Left lung (tissue), 10 donors: Measurements from ENCODE around the gene NRG3. TPM values are rescaled to one million over a fixed set of nuclear protein-coding genes. Genes with fewer than 3 reads are reported as not detected.

ENCODE experiments used
- ATAC-seq: fragments of 200-7000 bp; cut with Tn5 transposase; one replicate; pipeline ENCODE4 v1.9.1; 2020; ENCODE audit warnings: moderate library complexity
- DNase-seq, 4 donors: peaks; one replicate each; pipeline ENCODE4 v3.0.0-alpha.2; 2013 to 2020
- H3K27ac ChIP-seq, 2 donors: fragments of 200-600 bp; sonication (generic) in 1 of 2; one replicate each; pipeline versions ENCODE4 v1.5.0 to v1.8.0; 2020 to 2021
- H3K27me3 ChIP-seq, 2 donors: fragments of 200-600 bp; sonication (generic) in 1 of 2; one replicate each; pipeline versions ENCODE4 v1.5.0 to v1.8.0; 2020 to 2021
- H3K36me3 ChIP-seq, 2 donors: fragments of 200-600 bp; sonication (generic) in 1 of 2; one replicate each; pipeline versions ENCODE4 v1.5.0 to v1.8.0; 2020 to 2021
- H3K4me1 ChIP-seq, 2 donors: fragments of 200-600 bp; one replicate each; pipeline ENCODE4 v1.8.0; 2021
- H3K4me3 ChIP-seq, 2 donors: fragments of 200-600 bp; sonication (generic) in 1 of 2; one replicate each; pipeline versions ENCODE4 v1.5.0 to v1.8.0; 2020 to 2021; ENCODE audit warnings: mild to moderate bottlenecking in 1 of 2
- H3K9me3 ChIP-seq, 2 donors: fragments of 200-600 bp; sonication (generic) in 1 of 2; one replicate each; pipeline versions ENCODE4 v1.5.0 to v1.8.0; 2020 to 2021
- intact Hi-C, 2 donors: fragments of 100-400 bp; cut with DNase I; formaldehyde crosslinking; loops; one replicate each; pipeline versions ENCODE4 v1.11.2 to v1.14.2; 2022
- polyA plus RNA-seq, 6 donors: library from polyadenylated mRNA; unstranded; fragments of 120-200 nt; gene quantifications; one replicate each; pipeline ENCODE4 v1.2.1, GENCODE V29; 2013; ENCODE audit not compliant: insufficient read length in 6 of 6
- total RNA-seq, 2 donors: library from RNA; stranded (reverse); fragmentation: NEBNext Ultra II Directional; extraction: Animal tissue kit (Norgen Biotek cat#: 25700); gene quantifications; one replicate each; pipeline ENCODE4 v1.2.1, GENCODE V29; 2021
- TF ChIP-seq, protein P1 (sequence below), 2 donors: fragments of 200-600 bp; sonication (generic) in 1 of 2; IDR thresholded peaks; one replicate each; pipeline versions ENCODE4 v1.5.0 to v1.8.0; 2021; ENCODE audit warnings: antibody characterized with exemption in 2 of 2
- donor health status: DM: no; HTN: yes; CAD: no.
- donor health status: DM: no; HTN: no; CAD: no.

NRG3 gene
- total and polyA plus RNA-seq, 8 donors = 1.0 to 1.7 (median 1.1) TPM

DNA sequence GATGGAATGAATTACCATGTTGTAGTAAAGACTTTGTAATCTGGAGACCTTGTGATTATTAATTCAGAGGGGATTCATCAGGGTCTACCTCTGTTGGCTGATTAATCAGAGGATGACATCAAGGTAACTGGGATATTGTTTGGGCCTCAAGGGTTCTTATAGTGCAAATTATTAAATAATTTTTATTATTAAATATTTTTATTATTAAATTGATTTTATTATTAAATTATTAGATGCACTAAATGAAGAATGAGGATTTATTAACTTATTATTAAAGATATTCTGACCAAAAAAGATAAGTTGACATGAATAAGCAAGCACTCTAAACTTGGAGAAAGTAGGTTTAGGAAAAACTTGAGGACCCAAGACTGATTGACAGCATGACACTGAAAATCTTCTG lies 661.7 kb downstream of the NRG3 start:
- no peak overlapping the region for H3K27ac ChIP-seq
- no peaks in the 10 kb centered on the region for H3K4me1 ChIP-seq
- no peaks in the 10 kb centered on the region for H3K27me3 ChIP-seq
- H3K4me3 ChIP-seq = no peak overlapping the region
- TF ChIP-seq, protein P1, sequence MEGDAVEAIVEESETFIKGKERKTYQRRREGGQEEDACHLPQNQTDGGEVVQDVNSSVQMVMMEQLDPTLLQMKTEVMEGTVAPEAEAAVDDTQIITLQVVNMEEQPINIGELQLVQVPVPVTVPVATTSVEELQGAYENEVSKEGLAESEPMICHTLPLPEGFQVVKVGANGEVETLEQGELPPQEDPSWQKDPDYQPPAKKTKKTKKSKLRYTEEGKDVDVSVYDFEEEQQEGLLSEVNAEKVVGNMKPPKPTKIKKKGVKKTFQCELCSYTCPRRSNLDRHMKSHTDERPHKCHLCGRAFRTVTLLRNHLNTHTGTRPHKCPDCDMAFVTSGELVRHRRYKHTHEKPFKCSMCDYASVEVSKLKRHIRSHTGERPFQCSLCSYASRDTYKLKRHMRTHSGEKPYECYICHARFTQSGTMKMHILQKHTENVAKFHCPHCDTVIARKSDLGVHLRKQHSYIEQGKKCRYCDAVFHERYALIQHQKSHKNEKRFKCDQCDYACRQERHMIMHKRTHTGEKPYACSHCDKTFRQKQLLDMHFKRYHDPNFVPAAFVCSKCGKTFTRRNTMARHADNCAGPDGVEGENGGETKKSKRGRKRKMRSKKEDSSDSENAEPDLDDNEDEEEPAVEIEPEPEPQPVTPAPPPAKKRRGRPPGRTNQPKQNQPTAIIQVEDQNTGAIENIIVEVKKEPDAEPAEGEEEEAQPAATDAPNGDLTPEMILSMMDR (IDR thresholded peaks at IDR 0.05) = no peak
- DNase-seq (no peak), ATAC-seq (no peak)
- no peaks in the 10 kb centered on the region for H3K9me3 ChIP-seq
- intact Hi-C loops = no loop called here
- no peaks in the 10 kb centered on the region for H3K36me3 ChIP-seq

DNA sequence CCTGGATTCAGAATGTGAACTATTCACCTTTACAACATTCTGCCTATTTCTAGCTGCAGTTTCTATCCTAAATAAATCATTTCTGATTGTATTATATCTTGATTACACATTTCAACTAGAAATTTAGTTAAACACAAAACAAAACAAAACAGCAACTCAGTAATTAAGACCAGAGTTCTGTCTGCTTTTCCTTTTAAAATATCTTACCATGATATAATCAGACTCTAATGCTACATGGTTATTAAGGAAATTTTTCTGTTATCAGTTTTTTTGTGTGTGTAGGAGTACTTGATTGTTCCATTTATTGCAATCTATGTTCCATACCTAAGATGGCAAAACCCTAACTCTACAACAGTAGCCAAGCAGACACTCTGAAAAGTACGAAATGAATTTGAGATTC lies 663.3 kb downstream of the NRG3 start:
- ATAC-seq = no peak
- no peaks in the 10 kb centered on the region for H3K27me3 ChIP-seq
- no peaks in the 10 kb centered on the region for H3K36me3 ChIP-seq
- no peaks in the 10 kb centered on the region for H3K4me1 ChIP-seq
- H3K4me3 ChIP-seq = no peak overlapping the region
- H3K9me3 ChIP-seq = no peaks in the 10 kb centered on the region
- DNase-seq = no peak
- TF ChIP-seq, protein P1 (IDR thresholded peaks at IDR 0.05) = no peak
- no peak overlapping the region for H3K27ac ChIP-seq
- intact Hi-C loops = no loop called here

DNA sequence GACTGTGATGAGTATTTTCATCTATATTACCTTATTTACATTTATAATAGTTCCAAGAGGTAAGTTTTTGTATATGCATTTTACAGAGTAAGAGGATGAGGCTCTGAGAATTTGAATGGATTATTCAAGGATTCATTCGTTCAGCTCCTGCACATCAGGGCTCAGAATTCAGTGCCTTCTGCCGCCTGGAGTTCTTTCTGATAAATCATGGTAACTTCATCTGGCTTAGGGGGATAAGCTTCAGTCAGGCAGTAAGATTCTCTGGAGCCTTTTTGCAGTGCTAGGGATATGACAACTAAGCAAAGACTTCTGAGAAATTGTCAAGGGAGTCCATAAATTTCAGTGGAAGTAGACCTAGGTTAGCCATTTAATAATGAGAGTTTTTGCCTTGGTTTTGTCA lies 668.6 kb downstream of the NRG3 start:
- DNase-seq = no peak
- no peaks in the 10 kb centered on the region for H3K9me3 ChIP-seq
- no peaks in the 10 kb centered on the region for H3K36me3 ChIP-seq
- no peak overlapping the region for H3K4me3 ChIP-seq
- H3K4me1 ChIP-seq = no peaks in the 10 kb centered on the region
- intact Hi-C loops = no loop called here
- H3K27me3 ChIP-seq = no peaks in the 10 kb centered on the region
- no peak overlapping the region for H3K27ac ChIP-seq
- TF ChIP-seq, protein P1 (IDR thresholded peaks at IDR 0.05) = no peak
- no peak for ATAC-seq

DNA sequence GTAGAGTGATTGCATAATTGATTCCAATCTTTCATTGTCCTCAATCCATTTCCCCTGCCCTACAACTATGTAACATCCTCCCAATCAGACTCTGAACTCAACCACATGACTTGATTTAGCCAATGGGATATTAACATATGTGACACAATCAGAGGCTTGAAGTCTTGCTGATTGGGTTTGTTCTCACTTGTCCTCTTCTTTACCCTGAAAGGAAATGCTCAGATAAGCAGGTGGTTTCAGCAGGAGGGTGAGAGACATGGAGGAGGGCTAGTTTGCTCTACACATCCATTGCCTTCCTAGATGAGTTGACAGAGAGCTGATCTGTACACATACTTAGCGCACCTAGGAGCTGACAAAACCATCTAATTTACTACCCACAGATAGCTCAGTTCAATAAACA lies 669.4 kb downstream of the NRG3 start:
- H3K27me3 ChIP-seq = no peaks in the 10 kb centered on the region
- intact Hi-C loops = no loop called here

DNA sequence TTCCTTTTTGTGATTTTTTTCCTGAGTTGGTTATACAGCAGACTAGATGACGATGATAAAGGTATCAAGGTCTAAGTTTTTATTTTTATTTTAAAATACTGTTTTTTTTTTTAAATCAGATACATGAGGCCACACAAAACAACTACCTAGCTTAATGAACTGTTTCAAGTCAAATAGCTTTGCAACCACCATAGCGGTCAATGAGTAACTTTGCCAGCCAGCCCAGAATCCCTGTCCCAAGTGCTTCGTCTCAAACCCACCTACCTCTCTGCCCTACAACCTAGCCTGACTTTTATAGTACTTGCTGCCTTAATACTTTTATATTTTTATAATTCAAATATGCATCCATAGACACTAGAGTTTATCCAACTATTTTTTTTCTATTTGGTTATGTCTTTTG lies 676.5 kb downstream of the NRG3 start:
- ATAC-seq (no peak), DNase-seq (no peak)
- H3K4me3 ChIP-seq = no peak overlapping the region
- TF ChIP-seq, protein P1 (IDR thresholded peaks at IDR 0.05) = no peak
- no peaks in the 10 kb centered on the region for H3K9me3 ChIP-seq
- H3K27ac ChIP-seq = no peak overlapping the region
- intact Hi-C loops = no loop called here
- no peaks in the 10 kb centered on the region for H3K4me1 ChIP-seq
- H3K27me3 ChIP-seq = no peaks in the 10 kb centered on the region
- H3K36me3 ChIP-seq = no peaks in the 10 kb centered on the region

More for the DNA sequence above, 669.4 kb downstream of the NRG3 start:
- TF ChIP-seq, protein P1 (IDR thresholded peaks at IDR 0.05) = no peak
- H3K36me3 ChIP-seq = no peaks in the 10 kb centered on the region
- H3K9me3 ChIP-seq = no peaks in the 10 kb centered on the region
- no peak overlapping the region for H3K4me3 ChIP-seq
- ATAC-seq = no peak
- no peak overlapping the region for H3K27ac ChIP-seq
- no peak for DNase-seq
- H3K4me1 ChIP-seq = no peaks in the 10 kb centered on the region
